Measurements from ENCODE around the gene C5orf46.
A peak's percentile ranks its signal among the peaks of the same experiment; 100 is the strongest.
"Not testable (repeated sequence)": the region's sequence is repeated elsewhere in the genome, so short reads cannot be mapped to it uniquely, and the experiment has no call there.

Gene C5orf46

DNA sequence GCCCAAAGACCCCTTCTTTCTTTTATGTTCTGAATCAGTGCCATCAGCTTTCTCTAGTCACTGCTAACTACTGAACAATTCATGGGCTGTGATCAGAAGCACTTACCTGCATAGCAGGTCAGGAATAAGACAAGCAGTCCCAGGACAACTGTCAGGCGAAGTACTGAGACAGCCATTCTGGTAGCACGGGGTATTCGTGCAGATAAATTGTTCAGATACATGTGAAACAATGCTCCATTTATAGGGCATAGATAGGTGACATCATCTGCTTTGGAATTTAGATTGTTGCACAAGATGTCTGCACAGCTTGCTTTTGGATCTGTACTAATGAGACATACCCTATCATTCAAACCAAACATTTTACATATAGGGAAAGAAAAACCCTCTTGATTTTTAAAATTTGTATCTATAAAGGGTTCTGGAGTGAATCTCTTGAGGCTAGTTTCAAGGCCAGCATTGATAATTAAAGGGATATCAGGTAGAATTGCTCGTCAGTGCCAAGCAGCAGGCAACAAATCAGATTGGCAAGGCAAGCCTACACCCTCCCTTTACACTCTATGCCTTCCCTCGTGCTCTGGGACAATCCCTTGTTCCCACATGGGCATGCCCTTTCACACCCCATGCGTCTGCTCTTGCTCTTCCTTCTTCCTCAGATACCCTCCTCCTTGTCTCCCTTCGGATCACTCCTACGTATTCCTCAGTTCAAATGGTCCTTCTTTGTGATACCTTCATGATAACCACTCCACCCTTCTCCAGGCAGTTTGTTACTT lies at the start of gene C5orf46:
Gene C5orf46 (minus strand): TSS at position 213 of the 770 bp plus-strand sequence. CDS start 37 bp downstream, at position 176.
- DNase-seq (ENCODE audit: low read depth in 2 of 2), result no peak

DNA sequence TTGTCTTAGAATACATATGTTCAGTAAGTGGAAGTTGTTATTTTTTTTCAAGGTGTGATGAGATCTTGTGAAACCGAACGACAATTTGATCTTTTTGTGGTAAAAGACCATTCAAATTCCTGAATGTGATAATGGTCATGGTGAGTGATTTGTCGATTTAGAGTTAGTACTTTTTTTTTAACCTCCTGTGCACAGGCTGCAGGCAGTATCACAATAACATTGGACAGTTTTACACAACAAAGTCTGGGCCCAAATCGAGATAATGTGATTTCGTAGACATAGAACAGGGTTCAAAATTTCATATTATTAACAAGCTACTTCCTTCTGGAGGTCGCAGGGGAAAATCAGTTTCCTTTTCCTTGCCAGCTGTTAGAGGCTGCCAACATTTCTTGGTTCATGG lies 48.6 kb upstream of the C5orf46 start:
- DNase-seq (ENCODE audit: low read depth in 2 of 2), result no peak

DNA sequence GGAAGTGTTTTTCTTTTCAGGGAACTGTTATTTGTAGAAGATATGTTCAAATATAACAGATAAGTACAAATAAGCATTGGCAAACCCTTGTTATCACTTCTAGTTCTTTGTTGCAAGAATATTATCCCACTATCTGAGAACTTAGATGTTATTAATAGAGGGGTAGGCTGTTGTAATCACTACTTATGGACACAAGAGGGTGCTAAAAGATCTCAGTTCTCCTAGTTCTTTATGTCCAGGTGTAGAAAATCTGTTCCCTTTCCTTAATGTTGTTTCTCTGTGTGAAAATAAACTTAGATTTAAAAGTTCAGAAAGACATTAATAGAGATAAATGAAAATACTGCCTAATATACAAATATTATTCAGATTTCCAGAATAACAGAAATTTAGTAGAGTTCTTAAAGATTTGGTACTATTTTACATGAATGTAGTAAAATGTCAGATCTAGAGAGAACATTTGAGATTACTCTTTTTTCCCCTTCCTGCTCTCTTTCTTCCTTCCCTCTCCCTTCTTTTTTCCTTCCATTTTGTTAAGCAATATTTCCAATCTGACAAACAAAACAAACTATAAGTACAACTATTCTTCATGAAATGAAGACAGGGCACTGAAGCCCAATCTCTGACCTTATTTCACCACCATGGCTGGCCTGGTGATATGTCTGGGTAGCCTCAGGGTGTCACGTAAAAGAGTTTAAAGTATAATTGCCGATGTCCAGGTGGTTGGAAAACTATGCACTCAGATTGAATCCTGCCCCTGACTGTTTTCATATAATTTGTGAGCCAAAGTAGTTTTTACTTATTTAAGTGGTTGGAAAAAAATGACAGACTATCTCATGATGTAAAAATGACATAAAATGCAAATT lies 43.6 kb upstream of the C5orf46 start:
- DNase-seq (ENCODE audit: low read depth in 2 of 2), result no peak

DNA sequence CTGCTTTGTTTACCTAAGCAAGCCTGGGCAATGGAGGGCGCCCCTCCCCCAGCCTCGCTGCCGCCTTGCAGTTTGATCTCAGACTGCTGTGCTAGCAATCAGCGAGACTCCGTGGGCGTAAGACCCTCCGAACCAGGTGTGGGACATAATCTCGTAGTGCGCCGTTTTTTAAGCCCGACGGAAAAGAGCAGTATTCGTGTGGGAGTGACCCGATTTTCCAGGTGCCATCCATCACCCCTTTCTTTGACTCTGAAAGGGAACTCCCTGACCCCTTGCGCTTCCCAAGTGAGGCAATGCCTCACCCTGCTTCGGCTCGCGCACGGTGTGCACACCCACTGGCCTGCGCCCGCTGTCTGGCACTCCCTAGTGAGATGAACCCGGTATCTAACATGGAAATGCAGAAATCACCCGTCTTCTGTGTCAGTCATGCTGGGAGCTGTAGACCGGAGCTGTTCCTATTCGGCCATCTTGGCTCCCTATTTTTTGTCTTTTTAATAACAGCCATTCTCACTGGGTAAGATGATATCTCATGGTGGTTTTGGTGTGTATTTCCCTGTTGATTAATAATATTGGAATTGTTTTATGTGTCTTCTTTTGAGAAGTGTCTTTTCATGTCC lies 40.4 kb upstream of the C5orf46 start:
- DNase-seq (ENCODE audit: low read depth in 2 of 2), result not testable (repeated sequence)

DNA sequence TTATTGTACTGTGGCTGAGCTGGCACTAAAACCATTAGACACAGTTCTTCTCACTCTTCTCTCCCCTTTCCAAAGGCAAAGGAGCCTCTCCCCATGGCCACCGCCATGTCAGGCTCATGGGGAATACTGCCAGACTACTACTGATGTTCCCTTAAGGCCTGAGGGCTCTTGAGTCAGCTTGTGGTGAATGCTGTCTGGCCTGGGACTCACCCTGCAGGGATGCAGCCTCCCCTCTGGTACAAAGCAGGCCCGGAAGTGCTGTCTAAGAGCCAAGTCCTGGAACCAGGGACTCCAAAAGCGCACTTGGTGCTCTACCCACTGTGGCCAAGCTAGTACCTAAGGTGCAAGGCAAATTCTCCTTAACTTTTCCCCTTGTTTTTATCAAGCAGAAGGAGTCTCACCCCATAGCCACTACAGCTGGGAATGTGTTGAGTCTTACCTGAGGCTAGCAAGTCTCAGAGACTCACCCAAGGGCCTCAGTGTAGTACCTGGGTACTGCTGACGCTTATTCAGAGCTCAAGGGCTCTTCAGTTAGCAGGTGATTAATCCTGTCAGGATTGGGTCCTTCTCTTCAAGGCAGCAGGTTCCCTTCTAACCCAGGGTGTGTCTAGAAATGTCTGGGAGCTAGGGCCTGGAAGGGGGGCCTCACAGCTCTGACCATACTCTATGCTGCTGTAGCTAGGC lies 33.2 kb upstream of the C5orf46 start:
- no peak for DNase-seq (ENCODE audit: low read depth in 2 of 2)

DNA sequence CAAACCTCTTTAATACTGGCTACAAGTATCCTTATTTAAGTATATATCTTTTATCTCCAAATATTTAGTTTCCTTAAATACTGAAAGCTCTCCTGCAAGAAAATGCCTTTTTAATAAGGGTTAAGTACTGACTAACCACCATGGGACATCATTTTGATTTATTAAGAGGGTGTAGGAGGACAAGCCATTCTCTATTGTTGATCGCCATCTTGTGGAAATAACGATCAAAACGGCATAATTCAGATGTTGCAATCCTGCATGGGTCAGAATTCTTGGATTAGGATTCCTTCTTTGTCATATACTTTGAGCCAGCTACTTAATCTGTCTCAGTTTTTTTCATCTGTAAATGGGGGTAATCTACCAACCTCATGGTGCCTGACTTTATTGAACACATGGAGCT lies 28.7 kb upstream of the C5orf46 start:
- peak in 1 of 2 experiments; percentile 7 for DNase-seq (ENCODE audit: low read depth in 2 of 2)

DNA sequence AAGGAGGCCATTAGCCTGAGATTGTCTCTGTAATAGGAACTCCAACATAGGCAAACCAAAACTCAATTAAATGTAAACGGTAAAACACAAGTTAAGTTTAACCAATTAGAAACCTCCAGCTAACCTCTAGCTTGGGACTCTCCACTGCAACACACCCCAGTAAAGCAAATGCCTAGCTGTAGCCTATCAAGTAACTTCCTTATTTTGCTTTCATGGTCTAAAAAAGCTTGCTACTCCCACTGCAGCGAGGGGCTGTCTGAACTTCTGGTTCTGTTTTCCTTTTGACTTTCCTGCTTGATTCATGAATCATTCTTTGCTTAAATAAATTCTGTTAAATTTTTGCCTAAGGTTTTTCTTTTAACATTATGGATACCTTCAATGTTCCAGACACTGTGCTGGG lies 24.4 kb upstream of the C5orf46 start:
- no peak for DNase-seq (ENCODE audit: low read depth in 2 of 2)

DNA sequence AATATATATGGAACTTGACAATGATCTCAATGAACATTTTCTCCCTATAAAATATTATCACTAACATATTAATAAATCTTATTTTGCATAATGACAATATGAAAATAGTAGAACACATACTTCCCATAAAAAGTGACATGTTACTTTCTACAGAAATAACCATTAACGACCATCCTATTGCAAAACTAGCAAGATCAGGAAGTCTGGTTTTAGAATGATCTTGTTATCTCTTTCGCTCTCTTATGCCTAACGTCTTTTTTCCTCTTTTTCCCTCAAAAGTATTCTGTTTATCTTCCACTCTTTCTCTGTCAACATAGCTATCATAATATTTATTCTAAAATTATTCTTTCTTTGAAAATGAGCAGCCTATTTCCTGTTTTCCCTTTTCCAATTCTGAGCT lies 21.6 kb upstream of the C5orf46 start:
- no peak for DNase-seq (ENCODE audit: low read depth in 2 of 2)

DNA sequence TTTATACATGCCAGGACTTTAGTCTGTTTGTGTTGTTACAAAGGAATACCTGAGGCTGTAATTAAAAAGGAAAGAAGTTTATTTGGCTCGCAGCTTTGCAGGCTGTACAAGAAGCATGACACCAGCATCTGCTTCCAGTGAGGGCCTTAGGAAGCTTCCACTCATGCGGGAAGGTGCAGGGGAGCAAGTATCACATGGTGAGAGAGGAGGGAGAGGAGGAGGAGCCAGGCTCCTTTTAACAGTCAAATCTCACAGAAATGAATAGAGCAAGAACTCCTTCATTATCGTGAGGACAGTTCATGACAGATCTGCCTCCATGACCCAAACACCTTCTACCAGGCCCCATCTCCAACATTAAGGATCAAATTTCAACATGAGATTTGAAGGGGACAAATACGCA lies 18.7 kb upstream of the C5orf46 start:
- DNase-seq (ENCODE audit: low read depth in 2 of 2), result no peak

DNA sequence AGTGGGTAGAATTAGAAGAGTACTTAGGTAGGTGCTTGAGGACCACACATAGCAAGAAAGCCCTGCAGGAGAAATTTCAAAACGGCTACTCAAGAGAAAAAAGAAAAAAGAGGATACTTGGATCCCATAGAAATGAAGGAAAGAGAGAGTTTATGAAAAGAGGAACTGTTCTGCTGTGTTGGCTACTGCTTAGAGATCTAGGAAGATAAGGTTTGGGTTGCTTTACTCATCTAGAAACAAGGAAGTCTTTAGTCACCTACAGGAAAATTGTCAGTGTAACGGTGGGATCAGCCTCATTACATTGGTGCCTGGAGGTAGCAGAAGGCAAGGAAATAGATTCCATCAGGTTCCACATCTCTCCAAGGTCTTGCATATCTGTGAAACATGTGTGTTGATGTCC lies 14.8 kb upstream of the C5orf46 start:
- DNase-seq (ENCODE audit: low read depth in 2 of 2), result no peak

DNA sequence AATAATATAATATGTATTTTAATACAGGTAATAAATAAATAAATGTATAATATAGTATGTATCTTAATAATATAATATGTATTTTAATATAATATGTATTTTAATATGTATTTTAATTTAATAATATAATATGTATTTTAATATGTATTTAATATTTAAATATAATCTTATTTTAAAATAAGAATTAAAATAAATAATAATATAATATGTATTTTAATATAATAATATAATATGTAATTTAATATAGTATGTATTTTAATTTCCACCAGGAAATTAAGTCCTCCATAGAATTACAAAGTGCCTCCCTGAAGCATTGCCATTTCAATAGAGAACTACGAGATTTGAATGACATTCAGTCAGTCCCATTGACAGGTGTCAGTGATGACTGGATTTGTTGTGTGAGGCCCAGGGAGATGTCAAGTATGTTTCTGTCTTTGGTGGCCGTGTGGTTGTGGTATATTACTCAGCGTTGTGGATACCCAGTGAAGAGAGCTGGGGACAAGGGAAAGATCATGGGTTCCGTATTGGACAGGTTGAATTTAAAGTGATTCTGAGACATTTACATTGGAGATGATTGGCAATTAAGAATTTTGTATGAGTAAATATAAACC lies 14.2 kb upstream of the C5orf46 start:
- DNase-seq (ENCODE audit: low read depth in 2 of 2), result no peak

DNA sequence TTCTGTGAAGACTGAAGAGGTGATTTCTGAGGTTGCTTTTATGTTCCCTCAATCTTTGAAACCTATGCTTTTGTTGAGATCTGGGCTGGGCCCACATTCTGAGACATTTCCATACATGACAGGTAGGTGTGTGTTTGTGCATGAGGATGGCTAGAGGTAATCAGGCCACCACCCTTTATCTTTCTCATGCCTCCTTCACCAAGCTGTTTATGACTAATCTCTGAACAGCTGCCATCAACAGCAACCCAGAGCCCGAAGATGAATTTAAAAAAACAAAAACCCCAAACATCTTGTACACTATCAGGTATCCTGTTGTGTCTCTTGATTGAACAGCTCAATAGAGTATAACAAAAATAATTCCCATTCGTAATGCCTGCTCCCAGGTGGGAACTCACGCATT lies 12.6 kb upstream of the C5orf46 start:
- DNase-seq (ENCODE audit: low read depth in 2 of 2), result no peak

DNA sequence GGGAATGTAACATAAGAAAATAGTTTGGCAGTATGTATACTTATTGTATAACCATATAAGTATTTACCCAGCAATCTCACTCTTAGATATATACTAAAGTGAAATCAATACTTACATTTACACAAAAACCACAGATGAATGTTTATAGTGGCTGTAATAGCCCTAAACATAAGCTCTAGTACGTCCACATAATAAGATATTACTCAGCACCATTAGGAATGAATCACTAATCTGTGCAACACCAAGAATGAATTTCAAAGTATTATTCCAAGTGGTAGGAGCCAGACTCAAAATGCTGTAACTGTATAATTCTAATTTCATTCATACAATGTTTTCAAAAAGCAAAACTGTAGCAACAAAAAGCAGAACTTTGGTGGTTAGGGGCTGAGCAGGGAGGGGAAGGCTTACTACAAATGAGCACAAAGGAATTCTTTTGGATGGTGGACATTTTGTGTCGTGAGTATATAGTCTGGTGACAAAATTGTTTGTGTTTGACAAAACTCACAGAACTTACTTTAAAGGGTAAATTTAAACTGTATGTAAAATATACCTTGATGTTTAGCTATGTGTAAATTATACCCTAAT lies 11.9 kb upstream of the C5orf46 start:
- no peak for DNase-seq (ENCODE audit: low read depth in 2 of 2)

DNA sequence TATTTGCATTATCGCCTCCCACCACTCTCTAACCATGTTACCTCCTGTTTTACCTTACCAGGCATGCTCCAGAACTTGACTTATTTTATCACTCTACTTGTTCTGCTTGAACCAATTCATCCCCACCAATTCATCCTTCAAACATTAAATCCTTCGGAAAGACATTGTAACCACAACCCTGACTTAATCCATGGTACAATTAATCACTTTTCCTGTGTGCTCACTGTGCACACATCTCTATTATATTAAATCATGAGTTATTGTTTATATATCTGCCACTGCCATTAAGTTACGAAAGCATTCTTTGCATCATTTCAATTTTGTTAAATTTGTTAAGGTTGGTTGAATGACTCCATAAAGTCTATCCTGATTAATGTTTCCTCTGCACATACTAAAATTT lies 7.4 kb upstream of the C5orf46 start:
- no peak for DNase-seq (ENCODE audit: low read depth in 2 of 2)

DNA sequence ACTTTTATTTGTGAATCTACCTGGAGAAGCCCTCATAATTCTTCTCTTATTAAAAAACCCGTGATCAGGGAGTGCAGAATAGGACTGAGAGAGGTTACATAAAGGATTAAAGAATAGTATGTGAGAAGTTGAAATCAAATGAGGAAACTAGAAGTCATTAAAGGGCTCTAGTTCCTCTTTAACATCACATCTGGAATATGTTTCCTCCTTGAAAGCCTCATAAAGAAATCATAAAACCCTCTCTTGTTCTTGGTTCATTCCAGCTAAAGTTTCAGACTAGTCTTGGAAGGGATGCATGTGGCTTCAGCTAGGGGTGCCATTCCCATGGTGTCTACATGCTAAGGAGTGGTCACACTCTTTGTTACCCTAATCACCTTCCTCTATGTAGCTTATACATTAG lies 5.7 kb upstream of the C5orf46 start:
- DNase-seq (ENCODE audit: low read depth in 2 of 2), result no peak

DNA sequence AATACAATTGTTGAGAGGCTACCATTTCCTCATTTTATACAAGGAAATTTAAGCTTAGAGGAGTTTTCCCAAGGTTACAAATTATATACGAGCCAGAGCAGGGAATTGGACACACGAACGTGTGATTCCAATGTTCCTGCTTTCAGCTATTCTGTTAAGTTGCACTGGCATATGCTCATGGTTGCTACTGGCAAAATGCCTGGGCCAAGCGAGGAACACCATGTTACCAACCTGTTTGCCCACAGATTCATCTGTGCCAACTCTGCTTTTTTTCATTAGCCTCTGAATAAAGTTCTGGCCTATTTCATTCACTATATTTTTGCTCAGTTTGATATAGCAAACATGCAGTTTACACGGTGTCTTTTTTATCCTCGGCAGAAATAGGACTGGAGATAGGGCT lies 5.1 kb upstream of the C5orf46 start:
- no peak for DNase-seq (ENCODE audit: low read depth in 2 of 2)

DNA sequence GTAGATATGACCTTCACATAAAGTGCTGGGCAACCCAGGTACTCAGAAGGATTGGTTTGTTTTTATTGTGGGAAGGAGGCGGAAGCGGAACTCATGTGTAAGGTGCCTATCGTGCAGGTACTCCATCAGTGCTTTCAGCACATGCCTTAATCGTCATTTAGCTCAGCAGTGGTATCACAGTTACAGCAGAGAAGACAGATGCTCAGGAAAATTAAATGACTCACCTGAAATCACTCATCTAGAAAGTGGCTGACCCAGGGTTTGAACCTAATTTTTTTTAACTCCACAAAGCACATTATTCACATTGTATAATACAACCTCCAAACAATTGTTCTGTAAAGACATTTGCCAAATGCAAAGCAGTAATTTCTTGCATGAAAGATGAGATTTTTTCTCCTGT lies 2.2 kb downstream of the C5orf46 start:
- DNase-seq (ENCODE audit: low read depth in 2 of 2), result no peak

DNA sequence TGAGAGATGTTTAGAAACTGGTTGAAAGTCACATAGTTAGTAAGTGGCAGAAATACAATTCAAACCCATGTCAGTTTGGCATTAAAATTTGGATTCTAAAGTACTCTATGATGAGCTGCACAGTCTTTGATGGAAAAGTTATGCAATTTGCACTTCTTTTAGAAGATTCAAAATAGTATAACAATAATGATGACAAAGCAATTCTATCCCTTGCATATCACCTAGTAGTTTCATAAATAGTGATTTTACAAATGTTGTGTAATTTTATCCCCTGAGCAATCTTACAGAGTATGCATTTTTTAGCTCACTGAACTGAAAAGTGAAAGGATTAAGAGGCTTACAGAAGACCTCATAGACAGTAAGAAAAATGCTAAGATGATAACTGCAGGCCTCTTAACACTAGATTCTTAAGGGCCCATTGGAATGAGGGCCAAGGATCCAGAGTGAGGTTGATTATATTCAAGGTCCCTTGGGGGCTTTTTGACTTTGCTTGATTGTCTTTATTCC lies 3.7 kb downstream of the C5orf46 start:
- no peak for DNase-seq (ENCODE audit: low read depth in 2 of 2)

DNA sequence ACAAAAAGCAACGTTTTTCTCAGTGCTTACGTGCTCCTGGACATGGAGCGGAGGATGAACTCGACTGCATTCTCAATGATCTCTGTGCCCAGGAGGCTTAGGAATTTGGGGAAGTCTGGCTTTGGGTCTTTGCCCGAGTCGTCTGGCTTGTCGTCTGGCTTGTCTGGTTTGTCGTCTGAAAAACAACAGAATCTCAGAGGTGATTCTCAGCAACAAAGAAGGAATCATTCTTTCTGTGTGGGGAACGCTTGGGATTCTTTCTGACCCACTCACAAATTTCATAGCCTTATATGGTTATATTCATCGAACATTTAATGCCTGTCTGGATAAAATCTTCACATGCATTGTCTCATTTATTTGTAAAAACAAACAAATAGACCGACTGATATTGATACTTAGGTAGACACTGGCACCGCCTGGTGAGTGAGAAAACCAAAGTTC lies 4.7 kb downstream of the C5orf46 start:
- DNase-seq (ENCODE audit: low read depth in 2 of 2), result no peak

DNA sequence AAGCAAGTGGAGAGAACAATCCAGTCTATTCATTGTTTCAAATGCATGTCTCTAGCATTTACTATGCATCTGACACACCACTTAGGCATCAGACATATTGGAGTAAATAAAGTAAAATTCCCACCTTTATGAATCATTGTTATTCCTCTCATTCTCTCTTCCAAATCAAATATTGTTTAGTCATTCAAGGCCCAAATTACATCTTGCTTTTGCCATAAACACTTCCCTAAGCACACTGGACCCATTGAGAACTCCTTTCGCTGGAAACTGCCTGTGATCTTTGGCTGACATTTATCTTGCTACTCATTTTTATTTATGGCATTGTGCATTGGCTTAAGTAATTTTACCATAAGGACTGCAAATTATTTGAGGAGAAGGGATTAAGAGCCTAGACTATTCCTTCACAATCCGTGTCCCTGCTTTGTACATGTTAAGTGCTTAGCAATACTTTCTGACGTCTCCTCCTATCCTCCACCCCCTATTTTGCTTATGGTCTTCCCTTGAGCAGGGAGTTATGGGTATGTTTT lies 7.4 kb downstream of the C5orf46 start:
- DNase-seq (ENCODE audit: low read depth in 2 of 2), result no peak

DNA sequence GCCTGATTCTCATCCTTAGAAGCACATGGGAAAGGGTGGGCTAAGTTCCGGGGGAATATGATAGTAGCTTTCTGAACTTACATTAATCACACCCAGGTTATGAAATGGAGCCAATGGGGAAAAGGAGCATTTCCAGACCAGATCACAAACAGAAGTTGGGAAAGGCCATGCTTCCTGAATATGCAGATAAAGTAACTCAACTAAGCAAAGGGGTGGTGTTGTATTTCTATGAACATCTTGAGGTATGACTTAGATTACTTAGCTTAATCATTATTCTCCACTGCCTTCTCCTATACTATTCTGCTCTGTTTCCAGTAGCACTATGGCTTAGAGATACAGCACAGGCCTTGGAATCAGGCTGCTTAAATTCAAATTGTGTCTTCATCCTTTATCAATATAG lies 10.5 kb downstream of the C5orf46 start:
- no peak for DNase-seq (ENCODE audit: low read depth in 2 of 2)

Measured in fibroblast of skin of left quadriceps (primary cell).